Measurements from ENCODE around the gene ARL8B. TPM values are rescaled to one million over a fixed set of nuclear protein-coding genes. Genes with fewer than 3 reads are reported as not detected.

ARL8B gene
- total RNA-seq, 2 experiments from 2014 or later: 33.9 to 38.9 TPM

DNA sequence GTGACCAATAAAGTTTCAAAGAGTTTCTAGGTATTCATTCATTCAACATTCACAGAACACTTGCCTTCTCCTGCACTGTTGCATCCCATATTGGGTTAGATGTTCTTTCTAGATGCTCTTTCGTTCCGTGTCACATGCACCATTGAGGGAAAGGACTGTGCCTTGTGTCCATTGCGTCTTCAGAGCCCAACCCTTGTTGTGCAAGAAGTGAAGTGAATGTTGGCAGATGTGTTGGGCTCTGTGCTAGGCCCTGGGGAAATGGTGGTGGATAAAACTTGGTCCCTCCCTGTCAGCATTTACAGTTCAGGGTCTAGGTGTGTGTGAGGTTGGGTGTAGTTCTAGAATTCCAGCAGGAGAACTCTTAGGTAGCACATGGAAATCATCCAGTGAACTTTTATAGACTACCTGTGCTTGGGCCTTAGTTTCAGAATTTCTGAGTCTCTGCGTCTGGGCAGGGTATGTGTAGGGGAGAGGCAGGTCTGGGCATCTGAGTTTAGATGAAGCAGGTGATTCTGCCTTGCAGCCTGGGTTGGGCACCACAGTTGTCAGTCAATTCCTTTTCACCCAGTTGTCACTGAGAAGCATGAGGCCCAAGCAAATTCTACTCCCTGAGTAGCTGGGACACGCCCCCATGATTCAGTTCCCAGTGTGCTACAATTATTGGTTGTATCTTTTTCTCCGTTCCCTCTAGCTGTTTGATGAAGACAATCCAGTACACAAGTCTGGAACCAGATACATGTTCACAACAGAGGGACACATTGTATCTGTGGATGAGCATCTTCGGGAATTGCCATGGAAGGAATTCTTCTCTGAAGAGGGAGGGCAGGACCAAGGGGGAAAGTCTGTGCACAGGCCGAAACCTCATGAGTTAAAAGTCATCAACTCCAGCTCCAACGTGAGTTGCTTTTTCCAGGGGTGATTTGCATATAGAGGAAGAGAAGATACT lies 90.8 kb downstream of the ARL8B start:
- no peak for ATAC-seq
- POLR2A ChIA-PET: interaction anchor here (1.0 kb wide), 1 partner anchor 81 kb away, joined by 3 read pairs; no protein-coding TSS in a partner anchor

DNA sequence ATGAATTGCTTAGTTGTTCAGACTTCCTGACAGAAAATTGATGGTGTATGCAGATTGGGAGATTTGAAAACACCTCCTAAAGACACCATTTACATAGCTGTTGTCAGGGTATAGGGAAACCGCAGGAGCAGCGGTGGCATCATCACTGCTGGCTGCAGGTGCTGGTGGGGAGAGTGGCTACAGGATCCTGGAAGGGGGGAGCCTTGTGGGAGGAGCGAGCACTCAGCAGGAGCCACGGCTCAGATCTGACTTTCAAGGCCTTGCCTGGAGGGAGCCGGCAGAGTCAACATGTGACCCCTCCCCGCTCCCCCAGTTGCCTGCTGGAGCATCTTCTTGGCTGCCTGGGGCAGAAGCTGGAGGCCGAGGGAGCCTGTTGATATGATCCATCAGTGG lies 91.5 kb downstream of the ARL8B start:
- Mint-ChIP-seq H3K4me1 (ENCODE audit: low read depth) (peaks cover 15% of the 10 kb centered on the region), H3K4me3 (no peak overlapping the region), H3K27me3 (no peaks in the 10 kb centered on the region), H3K27ac (peak overlapping the region; percentile 17), H3K36me3 (ENCODE audit: low read depth) (peaks cover 85% of the 10 kb centered on the region), H3K9me3 (no peaks in the 10 kb centered on the region)
- DNase-seq: no peak
- ChIA-PET CTCF (interaction anchor here (1.0 kb wide), 1 partner anchor 14 kb away, joined by 3 read pairs; no protein-coding TSS in a partner anchor), POLR2A (no interaction called here)
- TF ChIP-seq, protein P1, sequence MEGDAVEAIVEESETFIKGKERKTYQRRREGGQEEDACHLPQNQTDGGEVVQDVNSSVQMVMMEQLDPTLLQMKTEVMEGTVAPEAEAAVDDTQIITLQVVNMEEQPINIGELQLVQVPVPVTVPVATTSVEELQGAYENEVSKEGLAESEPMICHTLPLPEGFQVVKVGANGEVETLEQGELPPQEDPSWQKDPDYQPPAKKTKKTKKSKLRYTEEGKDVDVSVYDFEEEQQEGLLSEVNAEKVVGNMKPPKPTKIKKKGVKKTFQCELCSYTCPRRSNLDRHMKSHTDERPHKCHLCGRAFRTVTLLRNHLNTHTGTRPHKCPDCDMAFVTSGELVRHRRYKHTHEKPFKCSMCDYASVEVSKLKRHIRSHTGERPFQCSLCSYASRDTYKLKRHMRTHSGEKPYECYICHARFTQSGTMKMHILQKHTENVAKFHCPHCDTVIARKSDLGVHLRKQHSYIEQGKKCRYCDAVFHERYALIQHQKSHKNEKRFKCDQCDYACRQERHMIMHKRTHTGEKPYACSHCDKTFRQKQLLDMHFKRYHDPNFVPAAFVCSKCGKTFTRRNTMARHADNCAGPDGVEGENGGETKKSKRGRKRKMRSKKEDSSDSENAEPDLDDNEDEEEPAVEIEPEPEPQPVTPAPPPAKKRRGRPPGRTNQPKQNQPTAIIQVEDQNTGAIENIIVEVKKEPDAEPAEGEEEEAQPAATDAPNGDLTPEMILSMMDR (IDR thresholded peaks at IDR 0.05): no peak
- intact Hi-C loops (cut with micrococcal nuclease): no loop called here
- no peak for ATAC-seq

More for the DNA sequence above, 90.8 kb downstream of the ARL8B start:
- H3K4me1 Mint-ChIP-seq (ENCODE audit: low read depth): peaks cover 13% of the 10 kb centered on the region
- intact Hi-C loops (cut with micrococcal nuclease): no loop called here
- TF ChIP-seq, protein P1 (IDR thresholded peaks at IDR 0.05): no peak
- CTCF ChIA-PET: interaction anchor here (0.8 to 1.0 kb wide), 2 partner anchors 14 to 15 kb away, joined by 3 read pairs; no protein-coding TSS in a partner anchor
- H3K9me3 Mint-ChIP-seq: no peaks in the 10 kb centered on the region
- H3K27me3 Mint-ChIP-seq: no peaks in the 10 kb centered on the region
- H3K36me3 Mint-ChIP-seq (ENCODE audit: low read depth): peaks cover 87% of the 10 kb centered on the region
- DNase-seq: no peak
- H3K4me3 Mint-ChIP-seq: no peak overlapping the region
- H3K27ac Mint-ChIP-seq: peak overlapping the region; percentile 62

DNA sequence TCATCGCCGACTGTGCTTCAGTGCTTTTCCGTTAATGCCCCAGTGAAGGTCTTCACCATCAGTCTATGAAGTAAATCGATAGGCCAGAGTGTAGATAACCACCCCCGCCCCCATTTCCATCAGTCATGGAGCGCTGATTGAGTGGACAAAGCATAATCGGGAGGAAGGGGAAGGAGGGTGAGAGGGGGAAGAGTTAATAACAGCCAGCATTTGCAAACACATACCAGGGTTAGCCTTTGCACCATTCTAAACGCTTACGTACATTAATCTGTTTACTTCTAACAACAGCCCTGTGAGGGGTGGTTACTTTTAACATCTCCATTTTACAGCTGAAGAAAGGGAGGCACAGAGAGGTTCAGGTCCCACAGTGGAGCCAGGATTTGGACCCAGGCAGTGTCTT lies 92.3 kb downstream of the ARL8B start:
- intact Hi-C loops (cut with micrococcal nuclease): no loop called here
- TF ChIP-seq, protein P1 (IDR thresholded peaks at IDR 0.05): no peak
- no peak for DNase-seq
- ChIA-PET CTCF (interaction anchor here (1.5 kb wide), 1 partner anchor 14 kb away, joined by 4 read pairs; no protein-coding TSS in a partner anchor), POLR2A (no interaction called here)
- Mint-ChIP-seq H3K27ac (peak overlapping the region; percentile 12), H3K4me1 (ENCODE audit: low read depth) (peaks cover 17% of the 10 kb centered on the region), H3K4me3 (no peak overlapping the region), H3K27me3 (no peaks in the 10 kb centered on the region), H3K9me3 (no peaks in the 10 kb centered on the region), H3K36me3 (ENCODE audit: low read depth) (peaks cover 82% of the 10 kb centered on the region)
- ATAC-seq: no peak

DNA sequence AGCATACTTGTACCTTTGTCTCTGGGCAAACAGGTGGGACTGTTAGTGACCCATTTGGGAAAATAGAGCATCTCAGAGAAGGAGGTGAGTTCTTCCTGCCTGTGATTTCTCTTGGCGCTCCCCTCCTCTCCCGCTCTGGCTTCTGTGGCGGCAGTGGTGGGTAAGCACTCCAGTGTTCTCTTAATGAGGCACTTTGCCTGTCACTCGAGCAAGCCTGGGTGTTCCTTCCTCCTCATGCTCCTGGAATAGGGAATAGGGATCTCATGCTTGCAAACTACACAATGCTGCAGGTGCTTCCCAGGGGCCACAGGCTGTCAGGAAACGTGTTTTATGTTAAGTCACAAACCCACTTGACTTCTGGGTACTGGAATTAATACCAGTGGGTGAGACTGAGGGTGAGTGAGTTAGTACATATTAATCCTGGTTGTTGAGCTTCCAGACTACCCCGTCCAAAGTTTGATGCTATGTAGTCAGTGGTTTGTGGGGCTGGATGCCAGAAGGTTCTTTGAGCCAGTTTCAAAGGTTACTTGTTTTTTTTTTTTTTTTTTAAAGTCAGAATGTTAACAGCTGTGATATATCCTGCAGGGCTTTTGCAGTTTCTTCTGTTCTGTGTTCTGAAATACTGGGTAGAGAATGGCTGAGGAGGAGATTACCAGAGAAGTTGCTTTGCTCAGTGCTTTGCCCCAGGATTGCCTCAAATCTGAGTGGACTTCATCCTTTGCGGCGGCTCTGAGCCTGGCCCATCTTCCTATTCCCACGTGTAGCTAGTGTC lies 95.9 kb downstream of the ARL8B start:
- TF ChIP-seq, protein P1 (IDR thresholded peaks at IDR 0.05): no peak
- H3K27me3 Mint-ChIP-seq: no peaks in the 10 kb centered on the region
- POLR2A ChIA-PET: interaction anchor here (1.2 kb wide), 1 partner anchor 12 kb away, joined by 5 read pairs; no protein-coding TSS in a partner anchor
- no peaks in the 10 kb centered on the region for H3K9me3 Mint-ChIP-seq
- no peak overlapping the region for H3K4me3 Mint-ChIP-seq
- CTCF ChIA-PET: no interaction called here
- DNase-seq (no peak), ATAC-seq (no peak)
- intact Hi-C loops (cut with micrococcal nuclease): no loop called here
- H3K36me3 Mint-ChIP-seq (ENCODE audit: low read depth): peaks cover 60% of the 10 kb centered on the region
- H3K27ac Mint-ChIP-seq: peak overlapping the region; percentile 12
- peaks cover 16% of the 10 kb centered on the region for H3K4me1 Mint-ChIP-seq (ENCODE audit: low read depth)
